GM08714 (cell line): ENCODE measurements around the gene ST14.
"Not testable (repeated sequence)": the region's sequence is repeated elsewhere in the genome, so short reads cannot be mapped to it uniquely, and the experiment has no call there.

Experiments used
- H3K4me3 ChIP-seq: fragments of 200-500 bp; sonication (Bioruptor generic); 2 replicates; pipeline ENCODE4 v1.5.1; 2014; ENCODE audit warnings: mild to moderate bottlenecking, low read length, inconsistent platforms
- ZNF274 ChIP-seq: IDR thresholded peaks from 2 replicates; pipeline ENCODE4 v1.6.1; 2012; ENCODE audit warnings: mild to moderate bottlenecking, low read depth, low read length

ST14 gene

GRCh38 chr11:130219148-130219547 is 59.6 kb downstream of the ST14 start:
- no peak for TF ChIP-seq ZNF274
- no peak overlapping the region for H3K4me3 ChIP-seq

GRCh38 chr11:130220311-130221035 is 60.9 kb downstream of the ST14 start:
- H3K4me3 ChIP-seq, result no peak overlapping the region
- no peak for TF ChIP-seq ZNF274

GRCh38 chr11:130223291-130223971 is 63.8 kb downstream of the ST14 start:
- no peak for TF ChIP-seq ZNF274
- no peak overlapping the region for H3K4me3 ChIP-seq

GRCh38 chr11:130227373-130227772 is 67.8 kb downstream of the ST14 start:
- H3K4me3 ChIP-seq, result no peak overlapping the region
- TF ChIP-seq ZNF274, result no peak

GRCh38 chr11:130233486-130233885 is 73.9 kb downstream of the ST14 start:
- not testable (repeated sequence) for H3K4me3 ChIP-seq

GRCh38 chr11:130233888-130234287 is 74.3 kb downstream of the ST14 start:
- H3K4me3 ChIP-seq, result not testable (repeated sequence)

GRCh38 chr11:130234315-130234714 is 74.7 kb downstream of the ST14 start:
- H3K4me3 ChIP-seq, result no peak overlapping the region
- no peak for TF ChIP-seq ZNF274

- TF ChIP-seq ZNF274, result no peak
- H3K4me3 ChIP-seq, result no peak overlapping the region
Observed at GRCh38 chr11:130237282-130238006, 77.9 kb downstream of the ST14 start.

- TF ChIP-seq ZNF274, result no peak
- H3K4me3 ChIP-seq, result no peak overlapping the region
Observed at GRCh38 chr11:130241713-130242112, 82.1 kb downstream of the ST14 start.

GRCh38 chr11:130243816-130244215 is 84.2 kb downstream of the ST14 start:
- TF ChIP-seq ZNF274, result no peak
- H3K4me3 ChIP-seq, result 0 out of 2 replicates have a peak overlapping the region, but pooled peaks have one; percentile 18

GRCh38 chr11:130244848-130245247 is 85.3 kb downstream of the ST14 start:
- H3K4me3 ChIP-seq, result no peak overlapping the region
- TF ChIP-seq ZNF274, result no peak

GRCh38 chr11:130245375-130245774 is 85.8 kb downstream of the ST14 start:
- not testable (repeated sequence) for H3K4me3 ChIP-seq

- H3K4me3 ChIP-seq, result no peak overlapping the region
- TF ChIP-seq ZNF274, result no peak
Observed at GRCh38 chr11:130246270-130246669, 86.7 kb downstream of the ST14 start.

GRCh38 chr11:130246738-130247137 is 87.2 kb downstream of the ST14 start:
- no peak for TF ChIP-seq ZNF274
- no peak overlapping the region for H3K4me3 ChIP-seq

- H3K4me3 ChIP-seq, result no peak overlapping the region
- no peak for TF ChIP-seq ZNF274
Observed at GRCh38 chr11:130247319-130247718, 87.7 kb downstream of the ST14 start.

GRCh38 chr11:130249371-130249770 is 89.8 kb downstream of the ST14 start:
- H3K4me3 ChIP-seq, result no peak overlapping the region
- TF ChIP-seq ZNF274, result no peak

- not testable (repeated sequence) for H3K4me3 ChIP-seq
Observed at GRCh38 chr11:130249929-130250328, 90.3 kb downstream of the ST14 start.

- not testable (repeated sequence) for H3K4me3 ChIP-seq
Observed at GRCh38 chr11:130251763-130252162, 92.2 kb downstream of the ST14 start.
